Right lobe of liver (tissue), 4 donors: ENCODE results near the gene WASHC4.

ENCODE experiments used
- CTCF ChIP-seq, 4 donors: fragments of 200-600 bp in 3 of 4; fragments of 450-650 bp in 1 of 4; IDR thresholded peaks; one replicate each; pipeline versions ENCODE4 v1.5.1 to v1.8.0; 2016 to 2022; ENCODE audit warnings: antibody characterized with exemption in 4 of 4, mild to moderate bottlenecking in 2 of 4
- POLR2A ChIP-seq: fragments of 450-650 bp; IDR thresholded peaks from one replicate; pipeline ENCODE4 v1.6.1; 2017; ENCODE audit warnings: antibody characterized with exemption, mild to moderate bottlenecking
- donor health status: DM: no; HTN: no; CAD: no.
- donor health status: DM: no; HTN: no; CAD: no.
- donor health status: DM: no; HTN: yes; CAD: no.

DNA sequence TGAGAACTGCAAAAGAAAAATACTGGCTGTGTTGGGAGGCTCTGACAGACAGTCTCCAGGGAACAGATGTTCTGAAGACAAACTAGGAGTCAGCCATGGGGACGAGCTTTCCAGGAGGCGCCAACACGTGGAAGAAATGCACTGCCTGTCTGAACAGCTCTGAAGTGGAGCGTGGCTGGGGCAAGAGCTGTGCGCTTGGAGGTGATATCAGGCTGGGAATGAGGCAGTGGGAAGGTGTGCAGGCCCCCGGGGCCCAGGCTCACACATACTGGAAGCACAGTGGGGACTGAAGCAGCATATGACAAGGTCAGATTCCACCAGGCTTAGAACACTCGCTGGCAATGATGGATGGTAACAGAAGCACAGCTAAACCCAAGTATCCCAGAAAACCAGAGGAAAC lies 110.9 kb downstream of the WASHC4 start:
- TF ChIP-seq CTCF (IDR thresholded peaks at IDR 0.05) (no peak), POLR2A (no peak)
